ENCODE data around the gene GRIK4. TPM values are rescaled to one million over a fixed set of nuclear protein-coding genes. Genes with fewer than 3 reads are reported as not detected.
A peak's percentile ranks its signal among the peaks of the same experiment; 100 is the strongest.

The GRIK4 gene
- total and polyA plus RNA-seq, 8 donors, result 0.06 to 0.31 TPM; not detected in 6

- WGBS, 5 donors, result 49 to 78% (median 64%) methylated on average over 7 of the region's 7 CpGs
- no peaks in the 10 kb centered on the region for H3K9me3 ChIP-seq
- no peaks in the 10 kb centered on the region for H3K36me3 ChIP-seq
- TF ChIP-seq EP300 (IDR thresholded peaks at IDR 0.05), result no peak
- no peak for TF ChIP-seq POLR2AphosphoS5 (IDR thresholded peaks at IDR 0.05)
- TF ChIP-seq POLR2A (IDR thresholded peaks at IDR 0.05), result no peak
- TF ChIP-seq, protein P1, sequence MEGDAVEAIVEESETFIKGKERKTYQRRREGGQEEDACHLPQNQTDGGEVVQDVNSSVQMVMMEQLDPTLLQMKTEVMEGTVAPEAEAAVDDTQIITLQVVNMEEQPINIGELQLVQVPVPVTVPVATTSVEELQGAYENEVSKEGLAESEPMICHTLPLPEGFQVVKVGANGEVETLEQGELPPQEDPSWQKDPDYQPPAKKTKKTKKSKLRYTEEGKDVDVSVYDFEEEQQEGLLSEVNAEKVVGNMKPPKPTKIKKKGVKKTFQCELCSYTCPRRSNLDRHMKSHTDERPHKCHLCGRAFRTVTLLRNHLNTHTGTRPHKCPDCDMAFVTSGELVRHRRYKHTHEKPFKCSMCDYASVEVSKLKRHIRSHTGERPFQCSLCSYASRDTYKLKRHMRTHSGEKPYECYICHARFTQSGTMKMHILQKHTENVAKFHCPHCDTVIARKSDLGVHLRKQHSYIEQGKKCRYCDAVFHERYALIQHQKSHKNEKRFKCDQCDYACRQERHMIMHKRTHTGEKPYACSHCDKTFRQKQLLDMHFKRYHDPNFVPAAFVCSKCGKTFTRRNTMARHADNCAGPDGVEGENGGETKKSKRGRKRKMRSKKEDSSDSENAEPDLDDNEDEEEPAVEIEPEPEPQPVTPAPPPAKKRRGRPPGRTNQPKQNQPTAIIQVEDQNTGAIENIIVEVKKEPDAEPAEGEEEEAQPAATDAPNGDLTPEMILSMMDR (IDR thresholded peaks at IDR 0.05), result no peak
- no peak overlapping the region for H3K4me3 ChIP-seq
- no peak overlapping the region for H3K27ac ChIP-seq
- H3K27me3 ChIP-seq, result peaks cover 0 to 65% (median 14%) of the 10 kb centered on the region in 3 donors
- peak in 1 of 2 donors; percentile 62 for DNase-seq
- H3K4me1 ChIP-seq, result peaks cover 0 to 7% (median 3%) of the 10 kb centered on the region in 4 donors
- intact Hi-C loops (cut with DNase I; ENCODE audit: low total_unique reads), result loop anchor here (10.0 kb wide), 1 partner anchor 677 kb away; no protein-coding TSS in a partner anchor
These were observed 6.3 kb downstream of the GRIK4 start for GRCh38 chr11:120517801-120518291.

- TF ChIP-seq POLR2AphosphoS5 (IDR thresholded peaks at IDR 0.05) (no peak), EP300 (IDR thresholded peaks at IDR 0.05) (no peak), POLR2A (IDR thresholded peaks at IDR 0.05) (no peak)
- TF ChIP-seq, protein P1 (IDR thresholded peaks at IDR 0.05), result no peak
- H3K27ac ChIP-seq, result no peak overlapping the region
- WGBS, 5 donors, result 91 to 95% (median 92%) methylated on average over 7 of the region's 7 CpGs
- H3K27me3 ChIP-seq, result peaks cover 0 to 65% (median 11%) of the 10 kb centered on the region in 3 donors
- DNase-seq, result no peak
- intact Hi-C loops (cut with DNase I; ENCODE audit: low total_unique reads), result loop anchor here (10.0 kb wide), 1 partner anchor 676 kb away; no protein-coding TSS in a partner anchor
- H3K4me3 ChIP-seq, result no peak overlapping the region
- no peaks in the 10 kb centered on the region for H3K36me3 ChIP-seq
- H3K9me3 ChIP-seq, result no peaks in the 10 kb centered on the region
- H3K4me1 ChIP-seq, result peaks cover 0 to 7% (median 3%) of the 10 kb centered on the region in 4 donors
These were observed 6.8 kb downstream of the GRIK4 start for GRCh38 chr11:120518356-120518755.

DNA sequence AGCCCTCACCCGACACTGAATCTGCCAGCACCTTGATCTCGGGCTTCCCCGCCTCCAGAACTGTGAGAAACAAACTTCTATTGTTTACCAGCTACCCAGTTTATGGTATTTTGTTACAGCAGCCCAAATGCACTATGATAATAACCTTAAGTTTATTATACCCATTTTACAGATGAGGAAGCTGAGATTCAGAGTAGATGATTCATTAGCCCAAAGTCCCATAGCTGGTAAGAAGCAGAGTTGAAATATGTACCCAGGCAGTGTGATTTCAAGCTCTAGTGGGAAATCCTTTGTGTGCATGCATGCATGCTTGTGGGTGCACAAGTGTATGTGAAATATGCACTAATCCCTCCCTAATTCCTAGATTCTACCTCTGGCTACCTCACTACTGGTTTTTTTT is 7.9 kb downstream of the GRIK4 start:
- intact Hi-C loops (cut with DNase I; ENCODE audit: low total_unique reads), result loop anchor here (10.0 kb wide), 1 partner anchor 675 kb away; no protein-coding TSS in a partner anchor
- Histone ChIP-seq H3K9me3 (no peaks in the 10 kb centered on the region), H3K4me1 (peaks cover 0 to 7% (median 3%) of the 10 kb centered on the region in 4 donors), H3K4me3 (no peak overlapping the region), H3K27ac (no peak overlapping the region), H3K27me3 (peaks cover 0 to 65% (median 13%) of the 10 kb centered on the region in 3 donors), H3K36me3 (no peaks in the 10 kb centered on the region)
- no peak for DNase-seq
- TF ChIP-seq POLR2AphosphoS5 (IDR thresholded peaks at IDR 0.05) (no peak), EP300 (IDR thresholded peaks at IDR 0.05) (no peak), POLR2A (IDR thresholded peaks at IDR 0.05) (no peak)
- TF ChIP-seq, protein P1 (IDR thresholded peaks at IDR 0.05), result no peak
- WGBS, 5 donors, result 83 to 91% (median 90%) methylated on average over 3 of the region's 3 CpGs

- WGBS, 5 donors, result 90 to 95% (median 92%) methylated on average over 16 of the region's 16 CpGs
- Histone ChIP-seq H3K27ac (no peak overlapping the region), H3K4me1 (peaks cover 0 to 7% (median 3%) of the 10 kb centered on the region in 4 donors), H3K4me3 (no peak overlapping the region), H3K9me3 (no peaks in the 10 kb centered on the region), H3K27me3 (peaks cover 0 to 65% (median 19%) of the 10 kb centered on the region in 3 donors), H3K36me3 (no peaks in the 10 kb centered on the region)
- DNase-seq, result no peak
- intact Hi-C loops (cut with DNase I; ENCODE audit: low total_unique reads), result no loop called here
- no peak for TF ChIP-seq EP300 (IDR thresholded peaks at IDR 0.05)
- no peak for TF ChIP-seq POLR2AphosphoS5 (IDR thresholded peaks at IDR 0.05)
- TF ChIP-seq, protein P1 (IDR thresholded peaks at IDR 0.05), result no peak
- TF ChIP-seq POLR2A (IDR thresholded peaks at IDR 0.05), result no peak
These were observed 8.7 kb downstream of the GRIK4 start for GRCh38 chr11:120520091-120520822.
